GM18519 (cell line): ENCODE measurements around the gene SMIM36.
"Not testable (repeated sequence)": the region's sequence is repeated elsewhere in the genome, so short reads cannot be mapped to it uniquely, and the experiment has no call there.

ENCODE experiments used
- ATAC-seq: cut with Tn5 transposase; IDR thresholded peaks from one replicate; pipeline ENCODE4 v1.9.1; 2021; ENCODE audit warnings: mild to moderate bottlenecking, moderate library complexity; ENCODE audit not compliant: unreplicated experiment, low FRiP score

The SMIM36 gene

DNA sequence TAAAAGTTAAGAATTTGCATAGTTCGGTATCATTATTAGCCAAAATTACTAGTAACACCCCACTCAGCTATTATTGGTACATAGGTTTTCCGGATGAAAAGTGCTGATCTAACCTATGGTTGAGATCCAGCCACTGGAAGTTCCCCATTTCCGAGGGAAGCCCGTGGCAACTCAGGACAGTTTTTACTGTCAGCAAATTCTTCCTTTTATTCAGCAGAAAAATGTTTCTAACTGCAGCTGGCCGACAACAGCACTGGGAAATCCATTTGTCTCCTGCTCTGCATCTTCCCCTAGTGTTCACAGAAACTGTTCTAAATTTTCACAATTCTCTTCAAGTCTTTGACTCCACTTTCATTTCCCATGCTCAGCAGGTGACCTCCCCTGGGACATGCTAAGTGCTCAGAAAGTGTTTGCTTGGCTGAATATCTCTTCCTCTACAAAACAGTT lies 74.1 kb downstream of the SMIM36 start:
- peak; percentile 56 for ATAC-seq

GRCh38 chr17:55436224-55437158 lies 74.8 kb downstream of the SMIM36 start:
- ATAC-seq: peak; percentile 15

- ATAC-seq: no peak
These were observed 75.8 kb downstream of the SMIM36 start for GRCh38 chr17:55435408-55435807.

GRCh38 chr17:55434721-55435120 lies 76.5 kb downstream of the SMIM36 start:
- no peak for ATAC-seq

DNA sequence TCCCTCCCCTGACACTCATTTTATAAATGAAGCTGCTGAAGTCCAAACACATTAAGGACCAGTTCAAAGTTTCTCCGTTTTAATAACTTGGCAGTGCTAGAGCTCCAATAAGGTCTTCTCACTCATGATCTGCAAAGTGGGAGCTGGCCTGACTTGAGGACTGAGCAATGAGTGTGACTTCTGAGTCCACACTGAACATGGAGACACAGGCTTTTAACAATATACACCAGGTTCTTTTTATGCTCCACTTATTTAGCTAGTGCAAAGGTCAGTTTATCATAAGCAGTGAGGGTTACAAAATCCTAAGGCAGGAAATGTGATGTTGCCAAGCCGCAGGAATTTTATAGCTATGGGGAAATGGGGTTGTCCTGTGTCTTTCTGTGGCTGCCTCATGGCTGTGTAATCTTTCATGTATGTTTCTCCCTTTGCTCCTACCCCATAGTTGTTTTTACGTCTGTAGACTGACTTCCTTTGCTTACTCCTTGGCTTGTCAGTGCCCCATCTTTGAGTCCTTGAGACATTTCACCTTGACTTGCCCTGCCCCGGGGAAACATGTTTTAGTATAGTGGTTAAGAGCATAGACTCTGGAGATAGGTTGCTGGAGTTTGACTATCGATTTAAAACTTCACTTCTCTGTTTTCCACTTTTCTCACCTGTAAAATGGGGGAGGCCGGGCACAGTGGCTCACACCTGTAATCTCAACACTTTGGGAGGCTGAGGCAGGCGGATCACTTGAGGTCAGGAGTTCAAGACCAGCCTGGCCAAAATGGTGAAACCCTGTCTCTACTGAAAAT lies 77.4 kb downstream of the SMIM36 start:
- ATAC-seq: no peak

- ATAC-seq: no peak
These were observed 78.1 kb downstream of the SMIM36 start for GRCh38 chr17:55433029-55433628.

DNA sequence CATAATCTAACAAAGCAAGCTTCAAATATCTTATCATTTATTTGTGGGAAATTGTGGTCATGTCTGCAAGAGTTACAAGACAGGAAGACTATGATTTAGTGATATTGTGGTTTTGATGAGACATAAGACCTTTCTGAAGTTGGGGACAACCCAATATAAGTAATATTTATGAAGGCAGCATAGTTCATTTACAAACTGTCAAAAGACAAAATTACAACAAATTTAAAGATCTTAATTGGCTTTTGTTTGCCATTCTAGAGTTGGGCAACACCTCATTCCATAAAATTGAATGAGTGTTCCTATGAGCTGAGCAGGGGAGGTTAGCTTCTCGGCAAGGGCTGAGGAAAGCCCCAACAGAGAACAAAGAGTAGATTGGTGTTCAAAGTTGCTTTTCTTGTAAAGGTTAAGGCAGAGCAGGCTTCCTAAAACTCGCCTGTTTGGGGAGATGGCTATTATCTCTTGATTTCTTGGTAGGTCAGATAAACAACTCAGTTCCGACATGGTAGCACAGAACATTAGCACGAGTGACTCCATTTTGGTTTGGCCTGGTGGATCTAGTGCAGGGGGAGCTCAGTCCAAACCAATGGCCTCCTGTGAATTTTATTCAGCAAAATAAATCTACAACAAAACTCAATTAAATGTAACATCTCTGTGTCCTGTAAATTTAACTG lies 78.8 kb downstream of the SMIM36 start:
- ATAC-seq: no peak

DNA sequence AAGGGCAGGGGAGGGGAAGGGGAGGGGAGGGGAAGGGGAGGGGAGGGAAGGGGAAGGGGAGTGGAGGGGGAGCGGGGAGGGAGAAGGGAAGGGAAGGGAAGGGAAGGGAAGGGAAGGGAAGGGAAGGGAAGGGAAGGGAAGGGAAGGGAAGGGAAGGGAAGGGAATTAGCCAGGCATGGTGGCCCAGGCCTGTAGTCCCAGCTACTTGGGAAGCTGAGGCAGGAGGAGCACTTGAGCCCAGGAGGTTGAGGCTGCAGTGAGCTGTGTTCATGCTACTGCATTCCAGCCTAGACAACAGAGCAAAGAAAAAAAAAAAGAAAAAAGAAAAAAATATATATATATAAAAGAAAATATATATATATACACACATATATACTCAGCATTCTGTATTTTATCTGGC lies 79.3 kb downstream of the SMIM36 start:
- ATAC-seq: not testable (repeated sequence)

GRCh38 chr17:55430541-55431288 lies 80.5 kb downstream of the SMIM36 start:
- no peak for ATAC-seq

DNA sequence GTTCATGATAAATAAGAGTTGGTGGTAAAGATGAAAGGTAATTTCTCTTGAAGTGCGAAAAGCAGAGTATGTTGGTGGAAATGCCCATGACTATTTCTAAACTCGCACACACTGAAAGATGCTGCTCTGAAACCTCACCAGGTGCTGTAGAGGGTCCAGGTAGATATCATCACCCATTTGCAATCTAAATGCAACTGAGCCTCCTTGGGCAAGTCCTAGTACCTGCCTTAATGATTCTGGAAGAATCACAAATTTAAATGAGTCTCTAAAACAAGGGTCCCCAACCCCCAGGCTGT lies 83.7 kb downstream of the SMIM36 start:
- ATAC-seq: peak; percentile 11

- peak; percentile 49 for ATAC-seq
These were observed 84.2 kb downstream of the SMIM36 start for GRCh38 chr17:55426851-55427586.

DNA sequence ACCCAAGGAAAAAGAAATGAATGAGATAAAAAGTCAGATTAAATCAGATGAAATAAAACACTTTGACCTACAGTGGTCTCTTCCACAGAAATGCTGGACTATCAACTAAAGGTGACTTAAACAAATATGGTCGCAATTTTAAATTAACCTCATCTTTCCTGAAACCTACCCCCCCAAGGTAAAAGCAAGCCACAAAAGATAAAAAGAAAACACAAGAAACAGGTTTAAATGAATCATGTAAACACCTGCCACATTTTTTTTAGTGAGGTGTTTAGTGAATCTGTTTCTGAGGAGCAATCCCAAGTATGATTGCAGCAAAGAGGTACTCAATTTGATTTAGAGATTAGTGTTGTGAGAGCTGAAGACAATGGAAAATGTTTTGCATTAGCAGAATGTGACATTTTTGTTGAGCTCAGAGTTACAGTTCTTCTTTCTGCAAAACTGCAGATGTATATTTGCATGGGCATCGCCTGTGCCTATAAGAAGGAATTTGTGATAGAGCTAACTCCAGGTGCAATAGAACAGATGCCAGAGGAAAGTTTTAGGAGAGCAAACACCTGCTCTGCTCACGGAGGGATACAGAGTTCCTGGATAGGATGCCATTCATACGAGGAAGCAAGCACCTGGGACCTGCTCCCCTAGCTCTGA lies 86.2 kb downstream of the SMIM36 start:
- no peak for ATAC-seq

DNA sequence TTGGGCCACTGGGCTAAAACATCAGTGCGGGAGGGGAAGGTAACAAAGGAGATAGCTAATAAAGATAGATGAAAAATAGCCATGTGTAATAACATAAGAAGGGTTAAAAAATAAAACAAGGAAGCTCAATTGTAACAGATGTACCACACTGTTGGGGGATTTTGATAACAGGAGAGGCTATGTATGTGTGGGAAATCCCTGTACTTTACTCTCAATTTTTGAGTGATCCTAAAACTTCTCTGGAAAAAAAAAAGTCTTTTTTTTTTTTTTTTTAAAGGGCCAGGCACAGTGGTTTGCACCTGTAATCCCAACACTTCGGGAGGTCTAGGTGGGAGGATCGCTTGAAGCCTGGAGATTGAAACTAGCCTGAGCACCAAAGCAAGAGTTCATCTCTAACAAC lies 87.7 kb downstream of the SMIM36 start:
- no peak for ATAC-seq

DNA sequence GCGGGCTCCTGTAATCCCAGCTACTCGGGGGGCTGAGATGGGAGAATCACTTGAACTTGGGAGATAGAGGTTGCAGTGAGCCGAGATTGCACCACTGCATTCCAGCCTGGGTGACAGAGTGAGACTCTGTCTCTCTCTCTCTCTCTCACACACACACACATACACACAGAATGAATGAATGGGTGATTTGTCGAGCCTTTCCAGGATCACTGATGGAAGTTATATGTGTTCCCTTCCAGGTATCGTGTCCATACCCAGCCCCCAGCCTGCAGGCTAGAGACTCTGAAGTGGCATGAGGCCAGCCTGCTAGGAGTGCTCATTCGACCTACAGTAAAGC lies 88.5 kb downstream of the SMIM36 start:
- not testable (repeated sequence) for ATAC-seq

DNA sequence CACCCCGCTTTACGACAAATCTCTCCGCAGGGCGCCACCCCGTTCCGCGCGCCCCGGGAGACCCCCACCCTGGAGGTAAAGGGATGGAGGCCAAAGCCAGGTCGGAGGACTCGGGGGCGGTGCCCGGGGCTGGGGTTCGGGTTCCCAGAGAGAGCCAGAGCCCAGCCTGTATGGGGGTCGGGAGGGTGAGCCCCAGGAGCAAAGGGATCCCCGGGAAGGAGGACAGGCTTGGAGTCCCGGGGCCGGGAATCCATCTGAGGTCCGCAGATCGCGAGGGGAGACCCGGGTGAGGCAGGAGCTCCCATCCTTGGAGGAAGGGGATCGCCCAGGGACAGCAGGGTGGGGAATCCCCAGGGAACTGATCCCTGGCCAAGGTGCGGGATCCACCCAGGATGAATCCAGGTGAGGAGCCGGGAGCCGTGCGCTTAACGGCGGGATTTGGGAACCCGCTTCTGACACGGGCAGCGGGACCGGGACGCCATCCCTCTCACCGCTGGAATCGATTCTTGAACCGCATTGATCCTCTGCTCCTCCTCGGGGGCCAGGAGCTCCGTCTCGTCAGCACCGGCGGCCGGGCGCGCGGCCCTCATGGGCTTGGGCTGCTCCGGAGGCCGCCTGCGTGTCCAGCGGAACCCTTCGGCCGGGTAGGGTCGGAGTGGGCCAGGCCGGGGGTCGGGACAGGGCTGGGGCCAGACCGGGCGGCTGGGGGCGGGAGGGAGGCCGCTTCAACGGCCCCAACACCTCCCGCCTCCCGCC lies 89.9 kb downstream of the SMIM36 start, which contains the start of gene MMD:
Gene MMD, minus strand, starts transcription at position 657 of the 756 bp plus-strand sequence. Its CDS starts 140 bp downstream, at position 517.
- ATAC-seq: peak; percentile 7

DNA sequence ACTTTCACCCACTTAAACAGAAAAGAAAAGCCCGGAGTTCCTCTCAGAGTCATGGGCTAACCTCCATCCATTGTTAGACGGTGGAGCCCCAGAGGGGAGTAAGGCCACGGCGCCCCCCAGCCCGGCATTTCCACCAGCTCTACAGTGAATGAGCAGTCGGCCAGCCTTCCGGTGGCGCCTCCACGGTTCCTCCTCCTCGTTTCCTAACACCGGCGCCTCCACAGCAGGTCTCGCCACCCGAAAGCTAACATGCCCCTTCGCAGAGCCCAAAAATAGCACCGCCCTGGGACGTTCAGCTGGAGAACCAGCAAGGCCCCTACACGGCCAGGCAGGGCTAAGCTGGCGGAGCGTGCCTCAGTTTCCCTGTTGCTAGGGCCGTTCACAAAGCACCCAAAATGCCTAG lies 90.5 kb downstream of the SMIM36 start:
- no peak for ATAC-seq

- ATAC-seq: peak; percentile 35
These were observed 91.0 kb downstream of the SMIM36 start for GRCh38 chr17:55420067-55420775.
